RKO (cell line): Measurements from ENCODE around the gene ARHGAP33.
A peak's percentile ranks its signal among the peaks of the same experiment; 100 is the strongest.

ENCODE experiments used
- DNase-seq: peaks from one replicate; pipeline ENCODE4 v3.0.0-alpha.2; 2016; ENCODE audit warnings: low spot score

Gene ARHGAP33, protein sequence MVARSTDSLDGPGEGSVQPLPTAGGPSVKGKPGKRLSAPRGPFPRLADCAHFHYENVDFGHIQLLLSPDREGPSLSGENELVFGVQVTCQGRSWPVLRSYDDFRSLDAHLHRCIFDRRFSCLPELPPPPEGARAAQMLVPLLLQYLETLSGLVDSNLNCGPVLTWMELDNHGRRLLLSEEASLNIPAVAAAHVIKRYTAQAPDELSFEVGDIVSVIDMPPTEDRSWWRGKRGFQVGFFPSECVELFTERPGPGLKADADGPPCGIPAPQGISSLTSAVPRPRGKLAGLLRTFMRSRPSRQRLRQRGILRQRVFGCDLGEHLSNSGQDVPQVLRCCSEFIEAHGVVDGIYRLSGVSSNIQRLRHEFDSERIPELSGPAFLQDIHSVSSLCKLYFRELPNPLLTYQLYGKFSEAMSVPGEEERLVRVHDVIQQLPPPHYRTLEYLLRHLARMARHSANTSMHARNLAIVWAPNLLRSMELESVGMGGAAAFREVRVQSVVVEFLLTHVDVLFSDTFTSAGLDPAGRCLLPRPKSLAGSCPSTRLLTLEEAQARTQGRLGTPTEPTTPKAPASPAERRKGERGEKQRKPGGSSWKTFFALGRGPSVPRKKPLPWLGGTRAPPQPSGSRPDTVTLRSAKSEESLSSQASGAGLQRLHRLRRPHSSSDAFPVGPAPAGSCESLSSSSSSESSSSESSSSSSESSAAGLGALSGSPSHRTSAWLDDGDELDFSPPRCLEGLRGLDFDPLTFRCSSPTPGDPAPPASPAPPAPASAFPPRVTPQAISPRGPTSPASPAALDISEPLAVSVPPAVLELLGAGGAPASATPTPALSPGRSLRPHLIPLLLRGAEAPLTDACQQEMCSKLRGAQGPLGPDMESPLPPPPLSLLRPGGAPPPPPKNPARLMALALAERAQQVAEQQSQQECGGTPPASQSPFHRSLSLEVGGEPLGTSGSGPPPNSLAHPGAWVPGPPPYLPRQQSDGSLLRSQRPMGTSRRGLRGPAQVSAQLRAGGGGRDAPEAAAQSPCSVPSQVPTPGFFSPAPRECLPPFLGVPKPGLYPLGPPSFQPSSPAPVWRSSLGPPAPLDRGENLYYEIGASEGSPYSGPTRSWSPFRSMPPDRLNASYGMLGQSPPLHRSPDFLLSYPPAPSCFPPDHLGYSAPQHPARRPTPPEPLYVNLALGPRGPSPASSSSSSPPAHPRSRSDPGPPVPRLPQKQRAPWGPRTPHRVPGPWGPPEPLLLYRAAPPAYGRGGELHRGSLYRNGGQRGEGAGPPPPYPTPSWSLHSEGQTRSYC

DNA sequence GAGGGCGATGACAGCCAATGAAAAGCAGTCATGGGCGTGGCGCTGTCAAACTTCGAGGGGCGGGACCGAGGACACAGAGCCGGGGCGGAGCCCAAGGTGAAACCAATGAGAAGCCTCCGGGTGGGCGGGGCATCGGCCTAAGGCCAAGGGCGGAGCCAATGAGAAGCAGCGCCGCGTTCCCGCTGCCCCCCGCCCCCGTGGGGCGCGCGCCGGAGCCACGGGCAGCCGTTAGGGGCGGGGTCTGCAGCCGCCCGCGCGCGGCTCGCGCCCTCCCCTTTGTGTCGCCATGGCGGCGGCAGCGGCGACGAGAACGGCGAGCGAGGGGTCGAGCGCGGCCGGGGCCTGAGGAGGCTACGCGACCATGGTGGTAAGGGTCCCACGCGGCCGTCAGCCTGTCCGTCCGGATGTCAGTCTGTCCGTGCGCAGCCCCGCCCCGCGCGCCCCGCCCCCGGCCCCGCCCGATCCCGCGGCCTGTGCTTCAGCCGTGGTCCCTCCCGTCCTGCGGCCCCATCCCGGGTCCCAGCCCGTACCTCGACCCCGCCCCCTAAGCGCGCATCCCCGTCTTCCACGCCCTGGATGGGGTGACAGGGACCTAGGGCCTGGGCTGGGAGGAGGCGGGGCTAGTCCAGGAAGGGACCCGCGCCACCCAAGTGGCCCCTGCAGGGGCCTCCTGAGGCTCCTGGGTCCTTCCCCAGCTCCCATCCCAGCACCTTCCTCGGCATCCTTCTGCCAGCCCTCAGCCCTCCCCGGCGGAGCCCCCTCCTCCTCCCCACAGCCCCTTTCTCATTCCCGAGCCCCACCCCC, at the start of gene ARHGAP33:
ARHGAP33 (plus strand) TSS at position 267 of the 804 bp plus-strand sequence; CDS start at position 362, 95 bp downstream.
- DNase-seq, result peak; percentile 95

- no peak for DNase-seq
Measured at GRCh38 chr19:35727053-35727955, 48.1 kb upstream of the ARHGAP33 start.

DNA sequence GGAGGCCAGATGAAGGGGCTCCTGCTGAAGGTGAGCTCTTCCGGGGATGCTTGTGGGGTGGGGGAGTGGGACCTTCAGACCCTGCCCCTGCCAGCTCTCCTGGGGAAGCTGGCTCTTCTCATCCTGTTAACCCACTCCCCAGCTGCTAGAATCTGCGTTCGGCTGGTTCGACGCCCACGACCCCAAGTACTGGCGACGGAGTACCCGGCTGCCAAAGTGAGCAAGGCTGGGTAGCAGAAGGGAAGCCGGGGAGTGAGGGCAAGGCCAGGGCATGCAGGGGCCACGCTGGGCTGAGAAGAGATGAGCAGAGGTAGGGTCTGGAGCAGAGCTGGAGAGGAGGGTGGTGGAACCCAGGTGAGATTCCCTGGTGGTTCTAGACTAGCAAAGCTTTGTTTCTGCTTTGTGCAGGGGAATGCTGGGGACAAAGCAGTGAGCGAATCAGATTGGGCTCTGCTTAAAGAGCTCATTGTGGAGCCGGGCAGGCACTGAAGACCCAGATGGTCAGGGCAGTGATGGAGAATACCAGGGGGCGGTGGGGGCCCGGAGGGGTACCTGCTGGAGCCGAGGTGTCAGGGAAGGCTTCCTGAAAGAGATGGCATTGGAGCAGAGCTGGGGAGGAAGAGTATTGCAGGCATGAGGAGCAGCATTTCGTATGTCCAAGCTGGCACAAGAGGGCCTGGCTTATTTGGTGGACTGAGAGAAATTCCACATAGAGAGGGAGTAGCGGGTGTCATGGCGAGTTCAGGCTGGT, 47.2 kb upstream of the ARHGAP33 start:
- no peak for DNase-seq

- no peak for DNase-seq
Measured at GRCh38 chr19:35729021-35729420, 46.3 kb upstream of the ARHGAP33 start.

GRCh38 chr19:35729763-35730162, 45.6 kb upstream of the ARHGAP33 start:
- DNase-seq, result no peak

DNA sequence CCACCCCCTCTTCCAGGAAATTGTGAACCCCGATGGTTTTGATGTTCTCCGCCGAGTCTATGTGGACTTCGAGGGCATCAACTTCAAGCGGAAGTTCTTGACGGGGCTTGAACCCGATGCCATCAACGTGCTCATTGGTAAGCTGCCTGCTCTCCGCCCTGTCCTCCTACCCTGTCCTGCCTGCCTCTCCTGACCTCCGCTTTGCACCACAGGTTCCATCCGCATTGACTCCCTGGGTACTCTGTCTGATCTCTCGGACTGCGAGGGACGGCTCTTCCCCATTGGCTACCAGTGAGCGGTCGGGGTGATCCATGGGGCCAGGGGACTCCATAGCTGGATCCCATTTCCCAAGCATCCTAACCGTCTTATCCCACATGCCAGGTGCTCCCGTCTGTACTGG, 45.0 kb upstream of the ARHGAP33 start:
- DNase-seq, result no peak

GRCh38 chr19:35731353-35731752, 44.0 kb upstream of the ARHGAP33 start:
- DNase-seq, result no peak

DNA sequence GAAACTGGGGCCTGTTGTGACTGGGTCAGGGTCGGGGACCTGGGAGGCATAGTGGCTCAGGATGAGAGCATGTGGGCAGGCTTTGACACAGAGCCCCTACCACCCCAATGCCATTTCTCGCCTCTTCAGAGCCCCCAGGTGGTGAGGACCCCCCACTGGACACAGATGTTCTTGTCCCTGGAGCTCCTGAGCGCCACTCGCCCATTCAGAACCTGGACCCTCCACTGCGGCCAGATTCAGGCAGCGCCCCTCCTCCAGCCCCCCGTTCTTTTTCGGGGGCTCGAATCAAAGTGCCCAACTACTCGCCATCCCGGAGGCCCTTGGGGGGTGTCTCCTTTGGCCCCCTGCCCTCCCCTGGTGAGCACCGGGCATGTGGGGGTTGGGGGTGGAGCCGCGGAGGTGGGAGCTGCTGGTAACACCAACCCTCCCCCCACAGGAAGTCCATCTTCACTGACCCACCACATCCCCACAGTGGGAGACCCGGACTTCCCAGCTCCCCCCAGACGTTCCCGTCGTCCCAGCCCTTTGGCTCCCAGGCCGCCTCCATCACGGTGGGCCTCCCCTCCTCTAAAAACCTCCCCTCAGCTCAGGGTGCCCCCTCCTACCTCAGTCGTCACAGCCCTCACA, 43.5 kb upstream of the ARHGAP33 start:
- no peak for DNase-seq

DNA sequence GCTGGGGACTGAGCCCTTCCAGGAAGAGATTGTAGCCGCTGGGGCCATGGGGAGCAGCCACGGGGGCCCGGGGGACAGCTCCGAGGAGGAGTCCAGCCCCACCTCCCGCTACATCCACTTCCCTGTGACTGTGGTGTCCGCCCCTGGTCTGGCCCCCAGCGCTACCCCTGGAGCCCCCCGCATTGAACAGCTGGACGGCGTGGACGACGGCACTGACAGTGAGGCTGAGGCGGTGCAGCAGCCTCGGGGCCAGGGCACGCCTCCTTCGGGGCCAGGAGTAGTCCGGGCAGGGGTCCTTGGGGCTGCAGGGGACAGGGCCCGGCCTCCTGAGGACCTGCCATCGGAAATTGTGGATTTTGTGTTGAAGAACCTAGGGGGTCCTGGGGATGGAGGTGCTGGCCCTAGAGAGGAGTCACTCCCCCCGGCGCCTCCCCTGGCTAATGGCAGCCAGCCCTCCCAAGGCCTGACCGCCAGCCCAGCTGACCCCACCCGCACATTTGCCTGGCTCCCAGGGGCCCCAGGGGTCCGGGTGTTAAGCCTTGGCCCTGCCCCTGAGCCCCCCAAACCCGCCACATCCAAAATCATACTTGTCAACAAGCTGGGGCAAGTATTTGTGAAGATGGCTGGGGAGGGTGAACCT, 42.7 kb upstream of the ARHGAP33 start:
- no peak for DNase-seq

DNA sequence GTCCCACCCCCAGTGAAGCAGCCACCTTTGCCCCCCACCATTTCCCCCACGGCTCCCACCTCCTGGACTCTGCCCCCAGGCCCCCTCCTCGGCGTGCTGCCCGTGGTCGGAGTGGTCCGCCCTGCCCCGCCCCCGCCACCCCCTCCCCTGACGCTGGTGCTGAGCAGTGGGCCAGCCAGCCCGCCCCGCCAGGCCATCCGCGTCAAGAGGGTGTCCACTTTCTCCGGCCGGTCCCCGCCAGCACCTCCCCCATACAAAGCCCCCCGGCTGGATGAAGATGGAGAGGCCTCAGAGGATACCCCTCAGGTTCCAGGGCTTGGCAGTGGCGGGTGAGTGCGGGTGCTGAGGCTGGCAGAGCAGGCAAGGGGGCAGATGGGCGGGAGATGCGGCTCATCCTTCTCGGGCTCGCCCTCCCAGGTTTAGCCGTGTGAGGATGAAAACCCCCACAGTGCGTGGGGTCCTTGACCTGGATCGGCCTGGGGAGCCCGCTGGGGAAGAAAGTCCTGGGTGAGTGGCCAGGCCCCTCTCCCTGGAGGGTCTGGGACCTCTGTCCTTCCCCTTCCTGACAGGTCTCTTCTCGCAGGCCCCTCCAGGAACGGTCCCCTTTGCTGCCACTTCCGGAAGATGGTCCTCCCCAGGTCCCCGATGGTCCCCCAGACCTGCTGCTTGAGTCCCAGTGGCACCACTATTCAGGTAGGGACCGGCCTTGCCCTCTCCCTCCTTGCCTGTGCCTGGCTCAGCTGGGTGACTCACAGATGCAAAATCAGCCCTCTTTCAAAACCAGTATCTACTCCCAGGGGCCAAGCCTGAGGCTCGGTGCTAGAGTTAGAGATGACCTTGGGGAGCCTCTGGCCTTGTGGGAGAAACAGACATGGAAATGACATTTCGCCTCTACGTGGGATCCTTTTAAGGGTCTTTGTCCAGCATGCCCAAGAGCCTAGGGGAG, 41.9 kb upstream of the ARHGAP33 start:
- no peak for DNase-seq

GRCh38 chr19:35734273-35734672, 41.1 kb upstream of the ARHGAP33 start:
- DNase-seq, result no peak

GRCh38 chr19:35734889-35735288, 40.5 kb upstream of the ARHGAP33 start:
- no peak for DNase-seq

DNA sequence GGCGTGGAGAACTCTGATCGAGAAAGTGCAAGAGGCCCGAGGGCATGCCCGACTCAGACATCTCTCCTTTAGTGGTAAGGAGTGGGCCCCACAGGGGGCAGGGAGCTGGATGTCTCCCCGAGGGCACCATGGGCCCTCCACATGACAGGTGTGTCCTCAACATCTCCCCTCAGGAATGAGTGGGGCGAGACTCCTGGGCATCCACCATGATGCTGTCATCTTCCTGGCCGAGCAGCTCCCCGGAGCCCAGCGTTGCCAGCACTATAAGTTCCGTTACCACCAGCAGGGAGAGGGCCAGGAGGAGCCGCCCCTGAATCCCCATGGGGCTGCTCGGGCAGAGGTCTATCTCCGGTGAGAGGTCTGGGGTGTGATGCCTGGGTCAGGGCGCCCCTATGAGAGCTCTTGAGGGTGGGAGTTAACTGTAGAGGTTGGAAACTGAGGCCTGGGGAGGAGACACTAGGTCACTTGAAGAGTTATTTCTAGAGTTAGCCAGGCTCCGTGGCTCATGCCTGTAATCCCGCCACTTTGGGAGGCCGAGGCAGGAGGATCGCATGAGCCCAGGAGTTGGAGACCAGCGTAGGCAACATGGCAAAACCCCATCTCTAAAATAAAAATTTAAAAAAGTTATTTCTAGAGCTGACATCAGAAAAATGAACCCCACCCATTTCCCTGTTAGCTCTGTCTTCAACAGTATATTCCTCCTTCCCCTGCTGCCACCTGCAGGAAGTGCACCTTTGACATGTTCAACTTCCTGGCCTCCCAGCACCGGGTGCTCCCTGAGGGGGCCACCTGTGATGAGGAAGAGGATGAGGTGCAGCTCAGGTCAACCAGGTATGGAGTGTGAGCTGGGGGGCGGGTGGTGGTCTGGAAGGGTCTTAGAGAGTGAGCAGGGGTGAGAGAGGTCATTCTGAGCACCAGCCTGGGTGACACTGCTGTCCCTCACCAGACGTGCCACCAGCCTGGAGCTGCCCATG, 38.2 kb upstream of the ARHGAP33 start:
- no peak for DNase-seq

DNA sequence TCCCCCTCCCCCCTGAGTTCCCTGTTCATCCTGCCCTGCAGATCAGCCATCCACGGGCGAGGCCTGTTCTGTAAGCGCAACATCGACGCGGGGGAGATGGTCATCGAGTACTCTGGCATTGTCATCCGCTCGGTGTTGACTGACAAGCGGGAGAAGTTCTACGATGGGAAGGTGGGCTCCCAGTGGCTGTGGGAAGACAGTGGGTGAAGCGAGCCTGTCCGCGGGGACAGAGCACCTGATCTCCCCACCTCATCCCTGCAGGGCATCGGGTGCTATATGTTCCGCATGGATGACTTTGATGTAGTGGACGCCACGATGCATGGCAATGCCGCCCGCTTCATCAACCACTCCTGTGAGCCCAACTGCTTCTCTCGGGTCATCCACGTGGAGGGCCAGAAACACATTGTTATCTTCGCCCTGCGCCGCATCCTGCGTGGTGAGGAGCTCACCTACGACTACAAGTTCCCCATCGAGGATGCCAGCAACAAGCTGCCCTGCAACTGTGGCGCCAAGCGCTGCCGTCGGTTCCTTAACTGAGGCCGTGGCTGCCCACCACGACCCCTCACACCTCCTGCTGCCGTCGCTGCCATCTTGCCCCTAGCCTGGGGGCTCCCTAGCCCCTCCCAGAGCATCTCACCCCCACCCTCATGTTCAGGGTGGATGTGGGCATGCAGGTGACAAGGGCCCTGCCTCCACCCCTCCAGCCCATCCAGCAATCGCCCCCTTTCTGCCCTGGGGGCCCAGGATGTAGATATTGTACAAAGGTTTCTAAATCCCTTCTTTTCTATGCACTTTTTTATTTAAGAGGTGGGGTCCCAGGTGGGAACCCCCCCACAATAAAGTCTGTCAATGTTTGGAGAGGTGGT, 37.1 kb upstream of the ARHGAP33 start:
- DNase-seq, result no peak

- no peak for DNase-seq
Measured at GRCh38 chr19:35738887-35739229, 36.5 kb upstream of the ARHGAP33 start.
